Ramos (cell line): ENCODE results near the gene POLR3H.
"Not testable (repeated sequence)": the region's sequence is repeated elsewhere in the genome, so short reads cannot be mapped to it uniquely, and the experiment has no call there.

ENCODE experiments used
- in situ Hi-C: fragments of 300-500 bp; cut with MboI; formaldehyde crosslinking; loops from one replicate; pipeline ENCODE4 v1.14.3; 2022; ENCODE audit warnings: low sequenced_read_pairs; ENCODE audit not compliant: unreplicated experiment

POLR3H gene, protein sequence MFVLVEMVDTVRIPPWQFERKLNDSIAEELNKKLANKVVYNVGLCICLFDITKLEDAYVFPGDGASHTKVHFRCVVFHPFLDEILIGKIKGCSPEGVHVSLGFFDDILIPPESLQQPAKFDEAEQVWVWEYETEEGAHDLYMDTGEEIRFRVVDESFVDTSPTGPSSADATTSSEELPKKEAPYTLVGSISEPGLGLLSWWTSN

DNA sequence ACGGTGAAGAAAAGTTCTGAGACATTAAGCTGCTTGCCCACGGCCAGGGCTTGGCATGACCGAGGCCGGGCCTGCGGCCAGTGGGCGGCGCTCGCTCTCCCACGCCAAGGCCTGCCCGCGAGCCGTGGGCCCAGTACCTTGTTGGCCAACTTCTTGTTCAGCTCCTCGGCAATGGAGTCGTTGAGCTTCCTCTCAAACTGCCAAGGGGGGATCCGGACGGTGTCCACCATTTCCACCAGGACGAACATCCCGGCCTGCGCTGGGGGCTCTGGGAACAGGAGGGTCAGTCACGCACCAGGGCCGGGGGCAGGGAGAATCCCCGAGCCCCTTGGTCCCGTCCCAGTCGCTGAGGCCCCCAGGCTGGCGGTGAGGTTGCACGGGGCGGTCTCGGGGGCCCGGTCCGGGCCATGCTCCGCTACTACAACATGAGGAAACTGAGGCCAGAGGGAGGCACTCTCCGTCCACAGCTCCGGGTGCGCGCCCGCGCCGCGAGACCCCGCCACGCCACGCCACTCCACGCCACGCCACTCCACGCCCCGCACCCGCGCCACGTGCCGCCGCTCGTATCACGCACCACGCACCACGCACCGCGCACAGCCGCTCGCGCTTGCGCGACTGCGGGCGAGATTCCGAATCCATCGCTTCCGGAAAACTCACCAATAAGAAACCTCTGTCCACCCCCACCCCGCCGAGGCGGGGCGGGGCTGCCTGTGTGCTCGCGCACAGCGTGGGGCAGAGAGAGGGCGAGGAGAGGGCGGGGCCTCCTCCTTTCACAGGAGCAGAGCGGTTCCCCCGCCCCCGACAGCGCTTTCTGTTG is at the start of gene POLR3H:
POLR3H (minus strand) TSS at position 617 of the 817 bp plus-strand sequence; CDS start at position 248, 369 bp downstream.
- in situ Hi-C loops, result no loop called here

GRCh38 chr22:41593336-41593960 is 49.2 kb upstream of the POLR3H start:
- in situ Hi-C loops, result not testable (repeated sequence)

- in situ Hi-C loops, result no loop called here
These were observed 45.3 kb upstream of the POLR3H start, which contains the start of gene PMM1 for GRCh38 chr22:41589391-41590241. Gene PMM1, minus strand, starts transcription at chr22:41589840. Its CDS starts 35 bp downstream, at chr22:41589805.

GRCh38 chr22:41587347-41587723 is 43.1 kb upstream of the POLR3H start:
- in situ Hi-C loops, result no loop called here

GRCh38 chr22:41585898-41586297 is 41.6 kb upstream of the POLR3H start:
- in situ Hi-C loops, result no loop called here

DNA sequence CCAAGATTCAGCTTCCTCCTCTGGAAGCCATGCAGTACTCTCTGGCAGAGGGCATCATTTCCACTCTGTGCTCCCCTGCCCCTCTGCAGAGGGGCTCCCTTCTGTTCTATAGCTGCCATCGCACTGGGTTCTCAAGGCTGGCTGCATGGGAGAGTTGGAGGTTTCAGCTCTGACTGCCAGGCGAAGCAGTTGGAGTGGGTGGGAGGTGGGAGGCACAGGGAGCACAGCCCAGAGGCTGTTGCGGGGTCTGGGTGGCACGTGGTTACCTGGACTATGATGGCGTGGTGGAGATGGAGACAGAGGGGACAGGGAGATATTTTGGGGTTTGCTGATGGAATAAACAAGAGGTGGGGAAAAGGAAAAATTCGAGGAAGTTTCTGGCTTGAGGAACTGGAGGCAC is 40.6 kb upstream of the POLR3H start:
- in situ Hi-C loops, result no loop called here

DNA sequence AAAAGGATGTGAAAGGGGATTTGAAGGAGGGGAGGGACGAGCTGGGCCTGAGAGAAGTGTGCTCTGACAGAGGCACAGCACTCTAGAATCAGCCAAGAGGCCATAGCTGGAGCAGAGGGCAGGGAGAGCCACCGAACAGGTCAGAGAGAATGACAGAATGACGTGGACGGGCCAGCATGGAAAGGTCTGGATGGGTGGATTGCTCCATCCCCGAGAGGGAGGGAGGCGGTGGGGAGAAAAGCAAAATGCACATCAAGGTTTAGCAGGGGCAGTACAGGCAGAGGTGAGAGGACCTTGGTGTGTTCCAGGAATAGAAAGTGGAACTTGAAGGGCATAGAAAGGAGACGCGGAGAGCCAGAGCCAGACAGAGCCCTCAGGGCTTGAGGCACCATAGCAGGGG is 38.4 kb upstream of the POLR3H start:
- in situ Hi-C loops, result no loop called here

- in situ Hi-C loops, result no loop called here
These were observed 35.7 kb upstream of the POLR3H start for GRCh38 chr22:41579997-41580355.

- in situ Hi-C loops, result no loop called here
These were observed 35.2 kb upstream of the POLR3H start for GRCh38 chr22:41579297-41579996.

GRCh38 chr22:41578818-41579217 is 34.5 kb upstream of the POLR3H start:
- in situ Hi-C loops, result no loop called here

DNA sequence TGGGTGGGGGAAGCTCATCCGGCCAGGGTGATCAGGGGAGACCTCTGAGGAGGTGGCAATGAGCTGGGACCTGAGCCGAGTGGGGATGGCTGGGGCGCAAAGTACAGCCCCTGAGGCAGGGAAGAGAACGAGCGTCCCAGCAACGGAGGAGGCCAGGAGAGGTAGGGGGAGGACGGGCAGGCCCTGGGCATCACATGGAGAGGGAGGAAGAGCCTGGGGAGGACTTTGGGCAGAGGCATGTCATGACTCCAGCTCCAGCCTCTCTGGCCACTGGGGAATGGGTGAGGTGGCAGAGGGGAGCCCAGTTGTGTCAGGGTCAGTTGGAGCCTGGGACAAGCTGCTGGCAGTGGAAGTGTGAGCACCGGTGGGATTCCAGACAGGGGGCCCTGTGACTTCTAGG is 33.8 kb upstream of the POLR3H start:
- in situ Hi-C loops, result no loop called here

DNA sequence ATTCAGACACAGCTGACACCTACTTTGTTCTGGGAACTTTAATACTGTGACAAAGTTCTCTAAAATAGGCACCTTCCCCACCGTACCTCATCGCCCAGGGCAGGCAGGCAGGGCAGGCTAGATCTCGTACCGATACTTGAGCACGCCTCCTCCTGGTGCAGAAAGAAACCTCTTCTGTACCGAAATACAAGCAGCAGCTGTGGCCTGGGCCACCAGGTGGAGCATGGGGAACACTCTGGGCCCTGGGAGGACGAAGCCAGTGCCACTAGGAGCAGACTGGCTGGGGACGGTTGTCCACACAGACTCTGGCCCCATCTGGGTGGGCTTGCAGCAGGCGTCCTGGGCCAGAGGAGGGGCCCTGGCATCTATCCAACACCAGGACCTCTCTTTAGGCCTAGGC is 32.6 kb upstream of the POLR3H start:
- in situ Hi-C loops, result no loop called here

GRCh38 chr22:41575533-41575932 is 31.3 kb upstream of the POLR3H start:
- in situ Hi-C loops, result no loop called here

DNA sequence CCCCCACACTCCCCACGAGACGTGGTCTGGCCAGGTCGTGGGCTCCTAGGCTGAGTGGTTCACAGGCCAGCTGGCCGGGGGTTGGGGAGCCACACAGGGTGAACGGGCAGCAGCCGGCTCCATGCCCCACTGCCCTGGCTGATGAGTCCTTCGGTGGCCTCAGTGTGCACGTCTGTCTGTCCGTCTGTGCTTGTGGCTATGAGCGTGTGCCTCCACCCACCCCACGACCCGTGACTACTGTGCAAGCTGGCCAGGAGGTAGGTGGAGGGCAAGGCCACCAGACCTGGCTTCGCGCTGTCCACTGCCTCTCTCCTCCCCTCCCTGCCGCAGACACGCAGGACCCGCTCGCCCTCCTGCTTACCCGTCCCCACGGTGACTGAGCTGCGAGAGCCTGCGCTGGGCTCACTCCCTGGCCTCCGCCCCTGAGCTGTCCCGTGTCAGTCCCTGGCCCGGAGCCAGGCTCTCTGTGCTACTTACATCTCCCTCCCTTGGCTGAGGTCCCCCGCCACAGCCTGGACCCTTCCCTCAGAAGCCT is 30.6 kb upstream of the POLR3H start:
- in situ Hi-C loops, result no loop called here

GRCh38 chr22:41573677-41574076 is 29.4 kb upstream of the POLR3H start:
- in situ Hi-C loops, result no loop called here

- in situ Hi-C loops, result not testable (repeated sequence)
These were observed 28.0 kb upstream of the POLR3H start for GRCh38 chr22:41572305-41572704.

DNA sequence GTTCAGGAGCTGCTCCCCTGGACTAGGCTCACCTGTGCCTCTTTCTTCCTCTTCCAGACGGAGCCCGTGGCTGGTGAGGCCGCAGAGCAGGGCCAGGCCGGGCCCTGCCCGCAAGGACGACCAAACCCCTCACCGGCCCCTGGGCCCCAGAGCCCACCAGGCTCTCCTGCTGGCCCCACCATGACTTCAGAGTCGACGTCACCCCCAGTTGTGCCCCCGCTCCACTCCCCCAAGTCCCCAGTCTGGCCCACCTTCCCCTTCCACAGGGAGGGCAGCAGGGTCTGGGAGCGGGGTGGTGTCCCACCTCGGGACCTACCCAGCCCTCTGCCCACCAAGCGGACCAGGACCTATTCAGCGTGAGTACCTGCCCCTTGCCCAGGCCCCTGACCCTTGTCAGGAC is 27.5 kb upstream of the POLR3H start:
- in situ Hi-C loops, result no loop called here

GRCh38 chr22:41570221-41570620 is 26.0 kb upstream of the POLR3H start:
- in situ Hi-C loops, result no loop called here

- in situ Hi-C loops, result no loop called here
These were observed 24.5 kb upstream of the POLR3H start for GRCh38 chr22:41568811-41569210.

- in situ Hi-C loops, result no loop called here
These were observed 23.2 kb upstream of the POLR3H start for GRCh38 chr22:41567512-41567768.
